Nephron progenitor cell (in vitro differentiated cells): Measurements from ENCODE around the gene PELI3.

Experiments used
- DNase-seq: peaks from one replicate; pipeline ENCODE4 v3.0.0; 2021
- H3K27ac Mint-ChIP-seq: 2 replicates; pipeline ENCODE4 v1.8.0; 2021; ENCODE audit warnings: mild to moderate bottlenecking, moderate library complexity, mixed read lengths
- H3K27me3 Mint-ChIP-seq: 2 replicates; pipeline ENCODE4 v1.8.0; 2021; ENCODE audit warnings: mild to moderate bottlenecking, low read depth, mixed read lengths; ENCODE audit not compliant: poor library complexity
- H3K36me3 Mint-ChIP-seq: 2 replicates; pipeline ENCODE4 v1.8.0; 2021; ENCODE audit warnings: low read depth, mixed read lengths
- H3K4me1 Mint-ChIP-seq: 2 replicates; pipeline ENCODE4 v1.8.0; 2021; ENCODE audit warnings: mixed read lengths
- H3K4me3 Mint-ChIP-seq: 2 replicates; pipeline ENCODE4 v1.8.0; 2021; ENCODE audit warnings: mild to moderate bottlenecking, moderate library complexity, mixed read lengths
- H3K9me3 Mint-ChIP-seq: 2 replicates; pipeline ENCODE4 v1.8.0; 2021; ENCODE audit warnings: mild to moderate bottlenecking, moderate library complexity, mixed read lengths
- CTCF ChIP-seq: fragments of 200-600 bp; sonication (generic); IDR thresholded peaks from 2 replicates; pipeline ENCODE4 v1.5.0; 2021; ENCODE audit warnings: antibody characterized with exemption

PELI3 gene

GRCh38 chr11:66466225-66467033 is at the start of gene PELI3:
PELI3 (plus strand) TSS chr11:66466905; CDS start chr11:66468129, 1,224 bp downstream.
- Mint-ChIP-seq H3K27ac (no peak within 1 kb of the TSS), H3K36me3 (peaks cover 6% of the 10 kb centered on the region), H3K4me1 (peaks cover 49% of the 10 kb centered on the region), H3K9me3 (peaks cover 20% of the 10 kb centered on the region), H3K4me3 (peak within 1 kb of the TSS; percentile 91), H3K27me3 (peaks cover 20% of the 10 kb centered on the region)
- DNase-seq, result peak; percentile 98
- TF ChIP-seq CTCF, result no peak

- no peak for DNase-seq
- H3K27me3 Mint-ChIP-seq, result peaks cover 65% of the 10 kb centered on the region
- H3K36me3 Mint-ChIP-seq, result no peaks in the 10 kb centered on the region
- peaks cover 3% of the 10 kb centered on the region for H3K9me3 Mint-ChIP-seq
- no peak overlapping the region for H3K27ac Mint-ChIP-seq
- TF ChIP-seq CTCF, result no peak
- H3K4me3 Mint-ChIP-seq, result no peak overlapping the region
- peaks cover 20% of the 10 kb centered on the region for H3K4me1 Mint-ChIP-seq
Observed at GRCh38 chr11:66417000-66417399, 49.7 kb upstream of the PELI3 start.

- no peaks in the 10 kb centered on the region for H3K36me3 Mint-ChIP-seq
- peaks cover 3% of the 10 kb centered on the region for H3K9me3 Mint-ChIP-seq
- peak overlapping the region; percentile 58 for H3K4me3 Mint-ChIP-seq
- H3K27ac Mint-ChIP-seq, result no peak overlapping the region
- H3K4me1 Mint-ChIP-seq, result peaks cover 19% of the 10 kb centered on the region
- no peak for TF ChIP-seq CTCF
- peaks cover 62% of the 10 kb centered on the region for H3K27me3 Mint-ChIP-seq
- peak; percentile 98 for DNase-seq
Observed at GRCh38 chr11:66418168-66418985, 48.3 kb upstream of the PELI3 start.

GRCh38 chr11:66418986-66419308 is 47.8 kb upstream of the PELI3 start:
- H3K27me3 Mint-ChIP-seq, result peaks cover 61% of the 10 kb centered on the region
- peaks cover 19% of the 10 kb centered on the region for H3K4me1 Mint-ChIP-seq
- H3K9me3 Mint-ChIP-seq, result peaks cover 3% of the 10 kb centered on the region
- DNase-seq, result no peak
- H3K36me3 Mint-ChIP-seq, result no peaks in the 10 kb centered on the region
- no peak for TF ChIP-seq CTCF
- no peak overlapping the region for H3K27ac Mint-ChIP-seq
- peak overlapping the region; percentile 58 for H3K4me3 Mint-ChIP-seq

- Mint-ChIP-seq H3K9me3 (peaks cover 3% of the 10 kb centered on the region), H3K27me3 (peaks cover 58% of the 10 kb centered on the region), H3K4me1 (peaks cover 19% of the 10 kb centered on the region), H3K36me3 (no peaks in the 10 kb centered on the region), H3K4me3 (peak overlapping the region; percentile 30), H3K27ac (no peak overlapping the region)
- TF ChIP-seq CTCF, result no peak
- peak; percentile 56 for DNase-seq
Observed at GRCh38 chr11:66419825-66420224, 46.9 kb upstream of the PELI3 start.
